Epithelial cell of esophagus (primary cell): ENCODE measurements around the gene PSMB2.
A peak's percentile ranks its signal among the peaks of the same experiment; 100 is the strongest.

Source experiments
- DNase-seq: peaks from one replicate; pipeline ENCODE4 v3.0.0; 2010; ENCODE audit warnings: low read depth
- H3K4me3 ChIP-seq: 2 replicates; pipeline ENCODE4 v1.5.1; 2011; ENCODE audit warnings: mild to moderate bottlenecking, low read length, control low read depth
- CTCF ChIP-seq: IDR thresholded peaks from 2 replicates; pipeline ENCODE4 v1.5.1; 2011; ENCODE audit warnings: low read depth, mild to moderate bottlenecking, low read length, control low read depth, inconsistent platforms; ENCODE audit not compliant: insufficient read depth; ENCODE audit errors: missing control alignments

PSMB2 gene

DNA sequence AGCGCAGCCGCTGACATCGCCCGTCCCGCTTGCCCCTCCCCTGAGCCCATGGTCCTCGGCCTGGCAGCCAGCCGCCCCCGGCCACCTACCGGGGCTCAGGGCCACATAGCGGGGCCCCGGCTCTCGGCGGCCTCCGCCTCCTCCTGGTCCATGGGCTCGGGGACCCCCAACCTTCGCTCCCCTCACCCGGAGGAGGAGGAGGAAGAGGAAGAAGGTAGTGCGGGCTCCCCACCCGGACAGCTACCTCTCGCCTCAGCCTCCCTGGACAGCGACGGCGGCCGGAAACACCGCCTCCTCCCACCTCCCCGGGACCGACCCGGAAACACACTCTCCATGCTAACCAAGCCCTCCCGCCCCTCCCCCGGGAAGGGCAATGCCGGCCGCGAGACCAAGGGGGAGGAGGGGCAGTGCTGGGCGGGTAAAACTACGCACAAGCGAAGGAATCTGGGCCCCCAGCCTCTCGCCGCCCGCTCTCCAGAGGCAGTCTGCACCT is 84.2 kb downstream of the PSMB2 start, which contains the start of gene KIAA0319L:
KIAA0319L (minus strand) TSS at position 286 of the 493 bp plus-strand sequence. CDS start 2,912 bp downstream, outside the sequence.
- DNase-seq = peak; percentile 84
- H3K4me3 ChIP-seq = peak within 1 kb of the TSS; percentile 92
- no peak for TF ChIP-seq CTCF

- no peak for TF ChIP-seq CTCF
- H3K4me3 ChIP-seq = peak overlapping the region; percentile 92
- no peak for DNase-seq
These were observed 84.7 kb downstream of the PSMB2 start for GRCh38 chr1:35556484-35557117.

- no peak for TF ChIP-seq CTCF
- H3K4me3 ChIP-seq = peak overlapping the region; percentile 92
- peak; percentile 98 for DNase-seq
These were observed 85.5 kb downstream of the PSMB2 start for GRCh38 chr1:35555601-35556477.

DNA sequence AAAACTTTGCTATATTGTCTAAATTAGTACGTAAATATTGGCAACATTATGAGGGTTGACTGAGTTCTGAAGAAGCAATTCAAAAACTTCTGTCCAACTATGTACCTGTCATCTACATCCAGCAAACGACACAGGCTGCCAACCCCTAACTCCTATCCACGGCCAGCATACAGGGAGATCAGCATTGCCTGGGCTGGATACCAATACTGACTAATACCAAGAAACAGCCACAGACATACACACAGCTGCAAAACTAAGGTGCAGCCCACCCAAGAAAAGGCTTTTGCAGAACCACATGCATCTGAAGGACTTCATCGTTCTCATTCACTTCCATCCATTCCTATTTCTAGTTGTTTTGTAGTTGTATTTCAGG is 86.1 kb downstream of the PSMB2 start:
- TF ChIP-seq CTCF = no peak
- H3K4me3 ChIP-seq = peak overlapping the region; percentile 22
- DNase-seq = no peak

DNA sequence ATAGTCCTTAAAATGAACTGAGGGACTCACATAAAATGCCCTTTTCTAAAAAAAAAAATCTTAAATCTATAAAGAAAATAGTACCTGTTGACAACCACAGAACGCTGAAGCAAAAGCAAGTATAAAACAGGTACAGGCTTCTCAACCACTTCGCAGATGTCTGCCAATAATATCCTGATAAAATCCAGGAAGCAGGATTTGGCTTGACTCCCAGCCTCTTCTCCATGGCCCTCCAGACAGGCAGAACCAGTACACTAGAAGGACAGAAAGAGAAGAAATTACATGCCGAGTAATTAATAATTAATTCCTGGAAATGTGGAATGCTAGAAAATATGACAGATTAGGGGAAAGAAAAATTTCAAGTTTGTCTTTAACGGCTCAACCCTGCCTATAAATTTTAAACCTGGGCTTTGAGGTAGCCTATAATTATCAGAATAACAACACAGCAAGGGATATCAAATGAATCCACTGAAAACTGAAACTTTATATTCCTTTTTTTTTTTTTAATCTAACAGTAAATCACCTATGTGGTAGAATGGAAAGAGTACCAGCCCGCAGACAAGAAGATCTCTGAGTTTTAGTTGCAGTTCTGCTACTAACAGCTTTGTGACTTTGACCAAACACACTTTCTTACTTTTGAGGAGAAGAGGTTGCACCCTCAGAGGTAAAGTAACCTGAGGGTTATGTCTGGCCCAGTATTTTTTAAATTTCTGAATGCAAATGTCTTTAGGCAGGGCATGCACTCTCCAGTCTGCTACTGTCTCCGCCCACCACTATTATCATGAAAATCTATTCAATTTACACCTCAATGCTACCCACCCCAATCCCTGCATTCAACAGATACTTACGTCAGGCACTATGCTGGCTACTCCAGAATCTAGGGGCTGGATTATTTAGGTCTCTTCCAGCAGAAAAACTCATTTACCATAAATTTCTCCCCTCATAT is 86.8 kb downstream of the PSMB2 start:
- TF ChIP-seq CTCF = no peak
- H3K4me3 ChIP-seq = peak overlapping the region; percentile 14
- DNase-seq = no peak

DNA sequence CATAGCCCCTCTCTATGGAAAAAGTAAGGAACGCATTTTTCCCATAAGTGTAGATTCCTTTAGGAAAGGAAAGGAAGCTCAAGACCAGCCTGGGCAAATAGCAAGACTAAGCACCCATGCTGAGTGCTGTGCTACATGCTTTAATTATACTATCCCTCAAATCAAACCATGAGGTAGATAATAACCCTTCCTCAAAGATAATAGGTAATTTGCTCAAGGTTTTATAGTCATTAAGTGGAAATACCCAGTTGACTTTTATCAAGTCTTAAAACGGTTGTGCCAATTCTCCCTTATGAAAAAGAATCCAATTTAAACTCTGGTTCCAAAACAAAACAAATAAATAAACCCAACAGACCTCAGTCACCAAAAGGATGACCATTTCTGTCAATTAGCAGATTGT is 87.5 kb downstream of the PSMB2 start:
- DNase-seq = no peak
- no peak for TF ChIP-seq CTCF
- no peak overlapping the region for H3K4me3 ChIP-seq
